Measurements from ENCODE around the gene EGFR.

EGFR gene

DNA sequence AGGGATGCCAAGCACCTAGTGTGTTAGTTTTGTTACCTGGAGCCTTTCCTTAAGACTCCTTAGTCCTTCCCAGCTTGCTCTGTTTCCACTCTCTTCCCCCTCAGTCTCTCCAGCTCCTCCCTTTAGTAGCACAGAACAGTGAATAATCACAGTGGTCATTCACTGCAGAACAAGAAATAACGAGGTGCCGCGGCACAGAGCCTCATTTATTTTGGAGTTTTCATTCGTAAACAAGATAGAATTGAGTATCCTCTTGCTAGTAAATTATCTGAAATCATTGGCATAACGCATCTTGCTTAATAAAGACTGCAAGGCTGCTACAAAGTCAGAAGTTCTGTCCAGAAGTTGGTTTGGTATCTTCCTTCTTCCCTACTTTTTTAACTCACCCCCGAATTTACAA lies 217.0 kb downstream of the EGFR start:
- intact Hi-C loops (cut with DNase I; ENCODE audit: low total_unique reads), result no loop called here
- no peaks in the 10 kb centered on the region for H3K4me1 ChIP-seq

GRCh38 chr7:55236476-55236875 lies 217.7 kb downstream of the EGFR start:
- intact Hi-C loops (cut with DNase I; ENCODE audit: low total_unique reads), result no loop called here
- no peak for TF ChIP-seq CTCF (IDR thresholded peaks at IDR 0.05)
- peaks cover 0 to 9% of the 10 kb centered on the region in 2 donors for H3K27me3 ChIP-seq
- H3K27ac ChIP-seq, result no peak overlapping the region
- H3K4me1 ChIP-seq, result no peaks in the 10 kb centered on the region
- H3K9me3 ChIP-seq, result no peaks in the 10 kb centered on the region
- no peak overlapping the region for H3K4me3 ChIP-seq
- H3K36me3 ChIP-seq, result no peaks in the 10 kb centered on the region
- DNase-seq, result no peak

More for the DNA sequence above, 217.0 kb downstream of the EGFR start:
- Histone ChIP-seq H3K36me3 (no peaks in the 10 kb centered on the region), H3K9me3 (no peaks in the 10 kb centered on the region), H3K4me3 (no peak overlapping the region), H3K27me3 (peaks cover 0 to 9% of the 10 kb centered on the region in 2 donors), H3K27ac (no peak overlapping the region)
- DNase-seq, result no peak
- no peak for TF ChIP-seq CTCF (IDR thresholded peaks at IDR 0.05)

DNA sequence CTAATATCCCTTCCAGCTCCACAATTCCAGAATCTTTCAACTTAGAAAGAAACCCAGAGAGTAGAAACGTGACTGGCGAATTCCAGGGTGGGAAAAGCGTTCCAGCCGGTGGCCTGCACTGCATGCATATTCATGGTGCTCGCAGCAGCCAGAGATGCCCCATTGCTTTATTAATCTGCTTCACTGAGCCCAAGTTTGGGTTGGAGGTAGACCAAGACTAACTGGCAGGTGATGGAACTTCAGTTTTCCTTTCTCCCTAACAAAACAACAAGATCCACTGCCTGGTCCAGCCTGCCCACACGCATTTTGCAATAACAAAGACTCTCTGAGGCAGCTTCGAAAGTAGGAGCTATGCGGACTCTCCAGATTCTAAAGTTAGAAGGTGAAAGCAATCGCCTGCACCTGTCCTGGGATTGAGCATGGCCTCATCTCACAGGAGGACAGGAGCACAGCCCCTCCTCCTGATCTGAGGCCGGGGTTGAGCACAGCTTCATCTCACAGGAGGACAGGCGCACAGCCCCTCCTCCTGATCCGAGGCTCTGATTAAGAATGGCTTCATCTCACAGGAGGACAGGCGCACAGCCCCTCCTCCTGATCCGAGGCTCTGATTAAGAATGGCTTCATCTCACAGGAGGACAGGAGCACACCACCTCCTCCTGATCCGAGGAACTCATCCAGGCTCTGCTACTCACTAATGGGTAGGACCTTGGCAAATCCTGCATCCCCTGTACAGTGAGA lies 218.5 kb downstream of the EGFR start:
- TF ChIP-seq CTCF (IDR thresholded peaks at IDR 0.05), result no peak

GRCh38 chr7:55239406-55239805 lies 220.6 kb downstream of the EGFR start:
- Histone ChIP-seq H3K27me3 (peaks cover 0 to 9% of the 10 kb centered on the region in 2 donors), H3K4me1 (no peaks in the 10 kb centered on the region), H3K27ac (no peak overlapping the region), H3K4me3 (no peak overlapping the region), H3K36me3 (no peaks in the 10 kb centered on the region), H3K9me3 (no peaks in the 10 kb centered on the region)
- no peak for DNase-seq
- no peak for TF ChIP-seq CTCF (IDR thresholded peaks at IDR 0.05)
- intact Hi-C loops (cut with DNase I; ENCODE audit: low total_unique reads), result no loop called here

More for the DNA sequence above, 218.5 kb downstream of the EGFR start:
- Histone ChIP-seq H3K27me3 (peaks cover 0 to 9% of the 10 kb centered on the region in 2 donors), H3K4me1 (no peaks in the 10 kb centered on the region), H3K9me3 (no peaks in the 10 kb centered on the region), H3K4me3 (no peak overlapping the region), H3K27ac (no peak overlapping the region), H3K36me3 (no peaks in the 10 kb centered on the region)
- DNase-seq, result no peak
- intact Hi-C loops (cut with DNase I; ENCODE audit: low total_unique reads), result no loop called here

- Histone ChIP-seq H3K4me1 (peaks cover 0 to 9% (median 0%) of the 10 kb centered on the region in 4 donors), H3K4me3 (no peak overlapping the region), H3K27ac (no peak overlapping the region), H3K36me3 (no peaks in the 10 kb centered on the region), H3K27me3 (peaks cover 0 to 3% of the 10 kb centered on the region in 2 donors), H3K9me3 (no peaks in the 10 kb centered on the region)
- no peak for DNase-seq
- no peak for TF ChIP-seq CTCF (IDR thresholded peaks at IDR 0.05)
- intact Hi-C loops (cut with DNase I; ENCODE audit: low total_unique reads), result no loop called here
Observed at GRCh38 chr7:55240418-55241142, 221.8 kb downstream of the EGFR start.

Data from tibial artery (tissue), 4 donors.